PC-3 (cell line): Measurements from ENCODE around the gene CST1. TPM values are rescaled to one million over a fixed set of nuclear protein-coding genes. Genes with fewer than 3 reads are reported as not detected.
"Not testable (repeated sequence)": the region's sequence is repeated elsewhere in the genome, so short reads cannot be mapped to it uniquely, and the experiment has no call there.

Experiments
- ATAC-seq: fragments of 200-7000 bp; cut with Tn5 transposase; 2 replicates; pipeline ENCODE4 v1.9.1; 2020; ENCODE audit warnings: mild to moderate bottlenecking, moderate library complexity
- Bru-seq: library from RNA; stranded (reverse); fragments of 400-500 nt; gene quantifications from one replicate; lab custom pipeline; 2021; lab: Mats Ljungman, UMichigan
- BruChase-seq, 2 experiments: library from RNA; stranded (reverse); fragments of 400-500 nt; gene quantifications; one replicate each; lab custom pipeline; 2021; lab: Mats Ljungman, UMichigan
- BruUV-seq: library from RNA; stranded (reverse); fragments of 400-500 nt; replicated peaks from 2 replicates; lab custom pipeline; 2021; lab: Mats Ljungman, UMichigan
- CTCF ChIA-PET: fragments of 300-600 bp; sonication (Branson Sonifier 250); formaldehyde crosslinking; loops from one replicate; lab custom pipeline; 2022; ENCODE audit warnings: antibody characterized with exemption; lab: Charles Lee
- POLR2A ChIA-PET: fragments of 300-600 bp; sonication (Branson Sonifier 250); formaldehyde crosslinking; loops from one replicate; lab custom pipeline; 2022; ENCODE audit warnings: antibody characterized with exemption; ENCODE audit not compliant: unreplicated experiment; lab: Charles Lee
- DNase-seq: peaks from one replicate; pipeline ENCODE4 v3.0.0-alpha.2; 2015
- H2AFZ ChIP-seq: fragments of 300-600 bp; sonication (generic); 2 replicates; pipeline ENCODE4 v1.6.0; 2016; ENCODE audit warnings: antibody characterized with exemption, low read length
- H3F3A ChIP-seq: fragments of 300-600 bp; sonication (generic); one replicate; pipeline ENCODE4 v1.6.0; 2017; ENCODE audit warnings: antibody characterized with exemption, low read length, control low read depth, mild to moderate bottlenecking; ENCODE audit not compliant: unreplicated experiment
- H3K27ac ChIP-seq: fragments of 300-600 bp; sonication (generic); 2 replicates; pipeline ENCODE4 v1.5.1; 2016; ENCODE audit warnings: mild to moderate bottlenecking, low read length
- H3K27me3 ChIP-seq: fragments of 300-600 bp; sonication (generic); 2 replicates; pipeline ENCODE4 v1.6.1; 2016; ENCODE audit warnings: low read length, mixed read lengths
- H3K36me3 ChIP-seq: fragments of 300-600 bp; sonication (generic); 2 replicates; pipeline ENCODE4 v1.6.1; 2016; ENCODE audit warnings: low read depth, mixed run types, low read length, mixed read lengths
- H3K4me1 ChIP-seq: fragments of 300-600 bp; sonication (generic); 2 replicates; pipeline ENCODE4 v1.5.1; 2016; ENCODE audit warnings: low read length; ENCODE audit not compliant: insufficient read depth
- H3K4me2 ChIP-seq: fragments of 300-600 bp; sonication (generic); 2 replicates; pipeline ENCODE4 v1.6.0; 2016; ENCODE audit warnings: low read length
- H3K4me3 ChIP-seq: fragments of 300-600 bp; sonication (generic); 2 replicates; pipeline ENCODE4 v1.5.1; 2016; ENCODE audit warnings: mild to moderate bottlenecking, low read length, mixed read lengths
- H3K79me2 ChIP-seq: fragments of 300-600 bp; sonication (generic); 2 replicates; pipeline ENCODE4 v1.6.1; 2017; ENCODE audit warnings: low read length, mixed read lengths
- H3K9ac ChIP-seq: fragments of 300-600 bp; sonication (generic); 2 replicates; pipeline ENCODE4 v1.6.0; 2016; ENCODE audit warnings: mild to moderate bottlenecking, low read length
- H3K9me2 ChIP-seq: fragments of 300-600 bp; sonication (generic); replicated peaks from 2 replicates; pipeline ENCODE4 v1.6.1; 2016; ENCODE audit warnings: mixed run types, low read length, mixed read lengths
- H3K9me3 ChIP-seq: fragments of 300-600 bp; sonication (generic); 2 replicates; pipeline ENCODE4 v1.6.1; 2016; ENCODE audit warnings: low read length, mixed read lengths
- H4K20me1 ChIP-seq: fragments of 300-600 bp; sonication (generic); 2 replicates; pipeline ENCODE4 v1.6.1; 2016; ENCODE audit warnings: low read length, mixed read lengths
- CTCF ChIP-seq: fragments of 300-600 bp; sonication (generic); conservative IDR thresholded peaks from 2 replicates; pipeline ENCODE4 v1.5.1; 2017; ENCODE audit warnings: antibody characterized with exemption, low read depth, mild to moderate bottlenecking, low read length
- EZH2 ChIP-seq: fragments of 300-600 bp; sonication (generic); IDR thresholded peaks from one replicate; pipeline ENCODE4 v1.6.1; 2017; ENCODE audit warnings: antibody characterized with exemption, mild to moderate bottlenecking, low read length; ENCODE audit not compliant: unreplicated experiment
- EZH2phosphoT487 ChIP-seq: fragments of 300-600 bp; sonication (generic); IDR thresholded peaks from 2 replicates; pipeline ENCODE4 v1.6.1; 2018; ENCODE audit warnings: mild to moderate bottlenecking, antibody characterized with exemption, low read length, borderline replicate concordance
- intact Hi-C: fragments of 100-400 bp; cut with micrococcal nuclease; formaldehyde crosslinking; loops from 2 replicates; pipeline ENCODE4 v1.9.0; 2023
- long read RNA-seq: library from polyadenylated mRNA; unstranded; transcript quantifications from one replicate; pipeline ENCODE4 v2.0.0, GENCODE V29; 2021; ENCODE audit not compliant: unreplicated experiment
- total RNA-seq: library from RNA; depleted of rRNA; stranded (reverse); fragments of >200 nt; gene quantifications from 2 replicates; pipeline ENCODE4 v1.2.3, GENCODE V29; 2014; rRNA removed

CST1 gene
- total RNA-seq (0.22 and 0.92 TPM in 2 replicates), Bru-seq, nascent RNA (percentile 25 among the genes with signal in this experiment), BruChase-seq, experiment 1, labeled RNA remaining after a 6-hour chase (not detected), BruChase-seq, experiment 2, labeled RNA remaining after a 2-hour chase (percentile 16 among the genes with signal in this experiment)
- long read RNA-seq = 0 reads

DNA sequence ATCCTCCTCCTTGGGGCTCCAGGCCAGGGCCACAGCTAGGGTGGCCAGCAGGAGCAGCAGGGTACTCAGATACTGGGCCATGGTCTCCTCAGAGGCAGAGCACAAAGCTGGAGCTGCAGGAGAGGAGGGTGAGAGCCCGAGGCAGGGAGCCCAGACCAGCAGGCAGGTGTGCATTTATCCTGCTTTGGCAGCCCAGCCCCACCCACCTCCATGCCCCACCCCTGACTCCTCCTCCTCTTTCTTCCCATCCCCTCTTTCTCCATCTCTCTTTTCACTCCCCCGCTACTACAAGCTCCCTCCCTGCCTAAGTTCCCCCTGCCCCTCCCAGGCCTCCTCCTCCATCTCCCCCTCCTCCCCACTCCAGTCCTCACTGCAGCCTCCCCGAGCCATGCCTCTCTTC, at the start of gene CST1:
Gene CST1 (minus strand): TSS at position 150 of the 400 bp plus-strand sequence. CDS start 69 bp downstream, at position 81.
- POLR2A ChIA-PET, H3K9me3 ChIP-seq, DNase-seq, H2AFZ ChIP-seq, ATAC-seq, BruUV-seq, intact Hi-C loops, H3F3A ChIP-seq, H3K36me3 ChIP-seq, H3K79me2 ChIP-seq, H3K9ac ChIP-seq, H3K9me2 ChIP-seq, H3K27ac ChIP-seq, H3K27me3 ChIP-seq, H4K20me1 ChIP-seq, H3K4me3 ChIP-seq, CTCF ChIA-PET, H3K4me2 ChIP-seq: not testable (repeated sequence)
- H3K4me1 ChIP-seq = peaks cover 12% of the 10 kb centered on the region

GRCh38 chr20:23799216-23799847, 48.6 kb upstream of the CST1 start:
- H3K36me3 ChIP-seq, intact Hi-C loops, H3K79me2 ChIP-seq, H3K9me2 ChIP-seq, H3K27me3 ChIP-seq, H3K4me2 ChIP-seq, H3K9ac ChIP-seq, POLR2A ChIA-PET, H3K4me3 ChIP-seq, H4K20me1 ChIP-seq, BruUV-seq, H3K9me3 ChIP-seq, H2AFZ ChIP-seq, H3F3A ChIP-seq, H3K27ac ChIP-seq: not testable (repeated sequence)
- peaks cover 19% of the 10 kb centered on the region for H3K4me1 ChIP-seq
- CTCF ChIA-PET = interaction anchor here (0.6 kb wide), 1 partner anchor 303 kb away, joined by 3 read pairs; no protein-coding TSS in a partner anchor
- DNase-seq (peak; percentile 58), ATAC-seq (peak; percentile 78)
- peak; percentile 73 for TF ChIP-seq CTCF

DNA sequence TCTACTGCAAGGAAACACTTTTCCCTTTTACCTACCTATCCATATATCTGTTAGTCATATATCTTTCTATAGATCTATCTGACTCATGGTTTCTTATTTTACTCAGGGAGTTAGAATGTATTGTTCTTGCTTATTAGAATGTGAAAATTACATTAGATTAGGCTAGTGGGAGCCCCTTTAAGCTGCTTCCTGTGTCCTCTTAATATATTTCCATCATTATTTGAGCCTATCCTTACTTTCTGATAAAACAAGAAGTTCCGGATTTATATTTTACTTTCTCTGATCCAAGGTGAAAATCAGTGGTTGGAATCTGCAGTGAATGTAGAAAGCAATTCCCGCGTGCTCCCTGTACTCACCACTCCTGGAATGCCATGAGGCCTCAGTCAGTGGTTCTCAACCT, 44.8 kb upstream of the CST1 start:
- BruUV-seq = no TSS peak
- no peaks in the 10 kb centered on the region for H3K79me2 ChIP-seq
- intact Hi-C loops = no loop called here
- no peak for ATAC-seq
- H2AFZ ChIP-seq = no peak overlapping the region
- H3K4me3 ChIP-seq = no peak overlapping the region
- no peak for TF ChIP-seq CTCF
- no peak for TF ChIP-seq EZH2
- no peak for TF ChIP-seq EZH2phosphoT487
- no peaks in the 10 kb centered on the region for H3F3A ChIP-seq
- ChIA-PET CTCF (no interaction called here), POLR2A (no interaction called here)
- H4K20me1 ChIP-seq = no peaks in the 10 kb centered on the region
- no peaks in the 10 kb centered on the region for H3K9me2 ChIP-seq
- H3K9ac ChIP-seq = no peak overlapping the region
- H3K4me2 ChIP-seq = peak overlapping the region; percentile 41
- H3K36me3 ChIP-seq = no peaks in the 10 kb centered on the region
- no peaks in the 10 kb centered on the region for H3K9me3 ChIP-seq
- peaks cover 6% of the 10 kb centered on the region; the same call in 1 of the 2 replicates for H3K27me3 ChIP-seq
- H3K27ac ChIP-seq = peak overlapping the region; percentile 56
- H3K4me1 ChIP-seq = peaks cover 19% of the 10 kb centered on the region
- DNase-seq = peak; percentile 58
